ENCODE measurements around the gene SLC2A4.

SLC2A4 gene

GRCh38 chr17:7262935-7263800, 18.4 kb upstream of the SLC2A4 start:
- H2AFZ ChIP-seq (ENCODE audit: low read depth) = no peak overlapping the region
- no peaks in the 10 kb centered on the region for H3K36me3 ChIP-seq (ENCODE audit: insufficient read depth)
- TF ChIP-seq, protein P1, sequence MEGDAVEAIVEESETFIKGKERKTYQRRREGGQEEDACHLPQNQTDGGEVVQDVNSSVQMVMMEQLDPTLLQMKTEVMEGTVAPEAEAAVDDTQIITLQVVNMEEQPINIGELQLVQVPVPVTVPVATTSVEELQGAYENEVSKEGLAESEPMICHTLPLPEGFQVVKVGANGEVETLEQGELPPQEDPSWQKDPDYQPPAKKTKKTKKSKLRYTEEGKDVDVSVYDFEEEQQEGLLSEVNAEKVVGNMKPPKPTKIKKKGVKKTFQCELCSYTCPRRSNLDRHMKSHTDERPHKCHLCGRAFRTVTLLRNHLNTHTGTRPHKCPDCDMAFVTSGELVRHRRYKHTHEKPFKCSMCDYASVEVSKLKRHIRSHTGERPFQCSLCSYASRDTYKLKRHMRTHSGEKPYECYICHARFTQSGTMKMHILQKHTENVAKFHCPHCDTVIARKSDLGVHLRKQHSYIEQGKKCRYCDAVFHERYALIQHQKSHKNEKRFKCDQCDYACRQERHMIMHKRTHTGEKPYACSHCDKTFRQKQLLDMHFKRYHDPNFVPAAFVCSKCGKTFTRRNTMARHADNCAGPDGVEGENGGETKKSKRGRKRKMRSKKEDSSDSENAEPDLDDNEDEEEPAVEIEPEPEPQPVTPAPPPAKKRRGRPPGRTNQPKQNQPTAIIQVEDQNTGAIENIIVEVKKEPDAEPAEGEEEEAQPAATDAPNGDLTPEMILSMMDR (conservative IDR thresholded peaks at IDR 0.05; ENCODE audit: low read depth, low read length) = no peak
- no peak overlapping the region for H3K9ac ChIP-seq
- H3K4me1 ChIP-seq (ENCODE audit: low read depth, poor library complexity, severe bottlenecking) = no peaks in the 10 kb centered on the region
- H3K4me3 ChIP-seq (IDR thresholded peaks at IDR 0.05; ENCODE audit: insufficient read depth, low read depth, low read length) = no peak overlapping the region
- H3K27ac ChIP-seq = no peak overlapping the region
- no peaks in the 10 kb centered on the region for H3K79me2 ChIP-seq (ENCODE audit: insufficient read depth, low read depth)
- H3K4me2 ChIP-seq = no peak overlapping the region
- H4K20me1 ChIP-seq (ENCODE audit: insufficient read depth) = no peaks in the 10 kb centered on the region
- no peaks in the 10 kb centered on the region; the same call in 1 of the 2 replicates for H3K27me3 ChIP-seq (ENCODE audit: insufficient read depth, low read depth)

GRCh38 chr17:7263801-7264078, 17.8 kb upstream of the SLC2A4 start:
- H3K27ac ChIP-seq = no peak overlapping the region
- H3K36me3 ChIP-seq (ENCODE audit: insufficient read depth) = no peaks in the 10 kb centered on the region
- H3K4me1 ChIP-seq (ENCODE audit: low read depth, poor library complexity, severe bottlenecking) = no peaks in the 10 kb centered on the region
- TF ChIP-seq, protein P1 (conservative IDR thresholded peaks at IDR 0.05; ENCODE audit: low read depth, low read length) = no peak
- no peak overlapping the region for H2AFZ ChIP-seq (ENCODE audit: low read depth)
- no peak overlapping the region for H3K9ac ChIP-seq
- H3K79me2 ChIP-seq (ENCODE audit: insufficient read depth, low read depth) = no peaks in the 10 kb centered on the region
- H4K20me1 ChIP-seq (ENCODE audit: insufficient read depth) = no peaks in the 10 kb centered on the region
- H3K27me3 ChIP-seq (ENCODE audit: insufficient read depth, low read depth) = no peaks in the 10 kb centered on the region; the same call in 1 of the 2 replicates
- H3K4me3 ChIP-seq (IDR thresholded peaks at IDR 0.05; ENCODE audit: insufficient read depth, low read depth, low read length) = no peak overlapping the region
- H3K4me2 ChIP-seq = no peak overlapping the region

DNA sequence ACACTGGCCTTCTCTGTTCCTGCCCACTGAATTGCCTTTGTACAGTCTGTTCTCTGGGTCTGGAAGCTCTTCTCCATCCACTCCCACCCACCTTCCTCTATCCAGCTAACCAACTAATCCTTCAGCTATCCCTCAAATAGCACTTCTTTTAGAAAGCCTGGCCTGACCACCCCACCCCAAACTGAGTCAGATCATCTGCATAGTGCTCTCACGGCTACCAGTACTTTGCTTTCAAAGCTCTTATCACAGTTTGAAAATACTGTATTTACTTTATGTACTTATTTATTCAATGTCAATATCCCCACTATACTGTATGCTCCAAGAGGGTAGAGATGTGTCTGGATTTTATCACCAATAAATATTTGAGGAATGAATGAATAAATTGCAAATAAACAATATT, 14.7 kb upstream of the SLC2A4 start:
- Histone ChIP-seq H3K36me3 (ENCODE audit: insufficient read depth) (no peaks in the 10 kb centered on the region), H3K79me2 (ENCODE audit: insufficient read depth, low read depth) (no peaks in the 10 kb centered on the region), H3K27ac (no peak overlapping the region), H3K4me3 (IDR thresholded peaks at IDR 0.05; ENCODE audit: insufficient read depth, low read depth, low read length) (no peak overlapping the region), H3K9ac (no peak overlapping the region), H4K20me1 (ENCODE audit: insufficient read depth) (no peaks in the 10 kb centered on the region), H3K4me1 (ENCODE audit: low read depth, poor library complexity, severe bottlenecking) (no peaks in the 10 kb centered on the region), H3K27me3 (ENCODE audit: insufficient read depth, low read depth) (no peaks in the 10 kb centered on the region; the same call in 1 of the 2 replicates), H2AFZ (ENCODE audit: low read depth) (no peak overlapping the region), H3K4me2 (no peak overlapping the region)
- TF ChIP-seq, protein P1 (conservative IDR thresholded peaks at IDR 0.05; ENCODE audit: low read depth, low read length) = no peak

GRCh38 chr17:7279448-7279847, 2.1 kb upstream of the SLC2A4 start:
- Histone ChIP-seq H3K27ac (no peak overlapping the region), H3K27me3 (ENCODE audit: insufficient read depth, low read depth) (no peaks in the 10 kb centered on the region), H3K79me2 (ENCODE audit: insufficient read depth, low read depth) (no peaks in the 10 kb centered on the region), H3K4me1 (ENCODE audit: low read depth, poor library complexity, severe bottlenecking) (no peaks in the 10 kb centered on the region), H2AFZ (ENCODE audit: low read depth) (no peak overlapping the region), H3K4me3 (IDR thresholded peaks at IDR 0.05; ENCODE audit: insufficient read depth, low read depth, low read length) (no peak overlapping the region), H4K20me1 (ENCODE audit: insufficient read depth) (no peaks in the 10 kb centered on the region), H3K9ac (no peak overlapping the region), H3K4me2 (no peak overlapping the region), H3K36me3 (ENCODE audit: insufficient read depth) (no peaks in the 10 kb centered on the region)
- TF ChIP-seq, protein P1 (conservative IDR thresholded peaks at IDR 0.05; ENCODE audit: low read depth, low read length) = no peak
